ENCODE data around the gene TRAPPC2L.

GRCh38 chr16:88838566-88838965 is 18.4 kb upstream of the TRAPPC2L start:
- TF ChIP-seq SUZ12 (IDR thresholded peaks at IDR 0.05): no peak
- no peak for TF ChIP-seq SP1 (IDR thresholded peaks at IDR 0.05)
- no peak for TF ChIP-seq FOXA1 (IDR thresholded peaks at IDR 0.05)
- TF ChIP-seq HDGF (IDR thresholded peaks at IDR 0.05; ENCODE audit: borderline replicate concordance): no peak
- no peak for TF ChIP-seq LEF1 (IDR thresholded peaks at IDR 0.05; ENCODE audit: borderline replicate concordance)
- TF ChIP-seq CTBP1 (IDR thresholded peaks at IDR 0.05; ENCODE audit: borderline replicate concordance): no peak
- TF ChIP-seq NFRKB (IDR thresholded peaks at IDR 0.05): no peak
- TF ChIP-seq BHLHE40 (IDR thresholded peaks at IDR 0.05; ENCODE audit: borderline replicate concordance): no peak
- TF ChIP-seq ELF4 (IDR thresholded peaks at IDR 0.05): no peak
- TF ChIP-seq L3MBTL2 (conservative IDR thresholded peaks at IDR 0.05): no peak

Measured in HEK293T (cell line).